Smooth muscle cell of the brain vasculature (primary cell): Measurements from ENCODE around the gene TTC17.
A peak's percentile ranks its signal among the peaks of the same experiment; 100 is the strongest.
"Not testable (repeated sequence)": the region's sequence is repeated elsewhere in the genome, so short reads cannot be mapped to it uniquely, and the experiment has no call there.

Experiments used
- DNase-seq: peaks from one replicate; pipeline ENCODE4 v3.0.0-alpha.2; 2012; ENCODE audit warnings: low read depth, low spot score

TTC17 gene

GRCh38 chr11:43384393-43384792 lies 25.7 kb downstream of the TTC17 start:
- DNase-seq = no peak

GRCh38 chr11:43392713-43393112 lies 34.0 kb downstream of the TTC17 start:
- DNase-seq = no peak

GRCh38 chr11:43393765-43394355 lies 35.1 kb downstream of the TTC17 start:
- DNase-seq = no peak

- DNase-seq = no peak
Observed at GRCh38 chr11:43396617-43397016, 37.9 kb downstream of the TTC17 start.

GRCh38 chr11:43397251-43397650 lies 38.5 kb downstream of the TTC17 start:
- no peak for DNase-seq

GRCh38 chr11:43399983-43400630 lies 41.4 kb downstream of the TTC17 start:
- no peak for DNase-seq

DNA sequence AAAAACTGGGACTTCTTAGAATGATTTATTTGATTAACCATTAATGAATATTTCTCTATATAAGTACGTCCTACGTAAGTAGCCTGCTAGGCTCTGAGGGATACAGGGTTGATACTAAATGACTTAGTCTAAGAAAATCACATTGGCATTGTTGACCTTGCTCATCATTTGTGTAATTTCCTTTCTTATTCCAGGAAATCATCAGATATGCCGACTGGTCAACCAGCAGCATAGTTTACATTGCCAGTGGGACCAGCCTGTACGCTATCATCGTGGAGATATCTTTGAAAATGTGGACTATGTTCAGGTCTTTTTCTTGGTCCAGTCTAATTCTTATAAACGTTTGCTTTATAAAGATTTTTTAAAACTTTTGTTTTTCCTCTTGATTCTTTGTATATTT lies 42.5 kb downstream of the TTC17 start:
- DNase-seq = no peak

- DNase-seq = not testable (repeated sequence)
Observed at GRCh38 chr11:43401811-43402210, 43.1 kb downstream of the TTC17 start.

- DNase-seq = no peak
Observed at GRCh38 chr11:43403357-43404231, 44.9 kb downstream of the TTC17 start.

DNA sequence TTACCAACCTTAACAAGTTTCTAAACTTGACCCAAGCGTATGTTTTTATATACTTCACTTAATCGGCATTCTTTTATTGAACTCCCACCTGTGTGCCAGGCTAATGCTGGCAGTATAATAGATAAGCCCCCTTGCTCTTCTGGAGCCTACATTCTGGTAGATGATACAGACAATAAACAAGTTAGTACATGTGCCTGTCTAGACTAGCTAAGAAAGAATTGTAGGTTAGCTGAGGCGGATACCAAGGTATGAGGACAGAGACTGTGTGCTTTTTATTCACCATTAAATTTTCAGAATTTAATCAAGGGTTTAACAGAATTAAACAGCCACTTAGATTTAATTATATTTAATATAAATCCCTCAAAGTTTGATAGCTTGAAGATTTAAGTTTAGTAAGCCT lies 45.7 kb downstream of the TTC17 start:
- DNase-seq = no peak

GRCh38 chr11:43404836-43405479 lies 46.2 kb downstream of the TTC17 start:
- DNase-seq = no peak

DNA sequence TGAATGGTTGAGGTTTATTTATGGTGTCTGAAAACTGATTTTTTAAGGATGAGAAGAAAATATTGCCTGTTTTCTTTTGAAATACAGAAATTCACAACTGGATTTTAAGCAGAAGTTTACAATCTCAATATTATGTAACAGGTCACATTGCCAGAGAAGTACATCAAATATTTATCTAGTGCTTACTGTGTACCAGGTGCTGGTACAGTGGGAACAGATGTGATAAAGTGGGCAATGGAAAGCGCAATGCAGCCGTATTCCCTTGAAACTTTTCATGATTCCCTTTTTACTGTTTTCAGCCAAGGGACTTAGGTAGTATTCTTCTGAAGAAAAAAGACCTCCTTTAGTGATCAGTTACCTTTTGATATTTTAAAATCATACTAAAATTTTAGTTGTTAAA lies 49.6 kb downstream of the TTC17 start:
- no peak for DNase-seq

DNA sequence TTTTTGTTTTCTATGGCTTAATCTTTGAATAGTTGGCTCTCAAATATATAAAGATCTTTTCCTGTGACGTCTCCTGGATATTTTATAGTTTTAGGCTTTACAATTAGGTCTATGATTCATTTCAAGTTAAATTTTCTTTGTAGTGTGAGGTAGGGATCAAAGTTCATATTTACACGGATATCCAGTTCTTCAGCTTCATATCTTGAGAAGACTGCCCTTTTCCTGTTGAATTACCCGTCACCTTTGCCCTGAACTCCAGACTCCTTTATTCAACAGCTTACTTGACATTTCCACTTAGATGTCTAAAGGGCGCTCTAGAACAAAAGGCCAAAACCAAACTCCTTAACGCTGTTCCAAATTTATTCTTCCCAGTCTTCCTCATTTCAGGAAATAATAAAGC lies 51.7 kb downstream of the TTC17 start:
- DNase-seq = no peak

DNA sequence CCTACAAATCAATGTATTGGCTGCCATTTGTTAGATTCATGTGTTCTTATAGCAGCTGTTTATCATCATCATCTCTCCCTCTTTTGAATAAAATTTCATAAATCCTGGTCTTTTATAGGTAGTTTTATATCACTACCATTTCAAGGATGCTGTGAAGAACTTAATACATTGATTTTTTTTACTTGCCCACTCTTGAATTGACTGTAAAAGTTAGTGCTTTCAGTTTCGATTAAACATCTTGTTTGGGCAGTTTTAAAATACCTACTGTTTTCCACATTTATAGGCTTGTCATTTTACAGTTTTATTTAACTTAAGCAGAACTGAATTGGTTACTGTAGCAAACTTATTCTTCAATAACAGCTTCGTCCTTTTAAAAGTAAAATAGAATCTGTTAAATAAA lies 59.5 kb downstream of the TTC17 start:
- DNase-seq = no peak

DNA sequence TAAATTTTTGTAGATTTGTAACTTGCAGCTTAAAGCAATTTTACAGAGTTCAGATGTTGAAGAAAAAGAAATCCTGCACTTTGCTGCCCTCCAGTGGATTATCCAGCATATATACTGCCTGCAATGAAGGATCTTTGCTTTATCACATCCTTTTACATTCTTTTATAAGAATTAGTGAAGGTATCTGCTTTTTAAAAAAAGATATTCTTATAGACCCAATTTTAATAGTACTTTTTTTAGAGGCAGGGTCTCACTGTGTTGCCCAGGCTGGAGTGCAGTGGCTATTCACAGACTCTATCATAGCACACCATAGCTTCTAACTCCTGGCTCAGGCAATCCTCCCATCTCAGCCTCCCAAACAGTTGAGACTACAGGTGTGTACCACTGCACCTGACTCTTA lies 60.7 kb downstream of the TTC17 start:
- peak; percentile 12 for DNase-seq

DNA sequence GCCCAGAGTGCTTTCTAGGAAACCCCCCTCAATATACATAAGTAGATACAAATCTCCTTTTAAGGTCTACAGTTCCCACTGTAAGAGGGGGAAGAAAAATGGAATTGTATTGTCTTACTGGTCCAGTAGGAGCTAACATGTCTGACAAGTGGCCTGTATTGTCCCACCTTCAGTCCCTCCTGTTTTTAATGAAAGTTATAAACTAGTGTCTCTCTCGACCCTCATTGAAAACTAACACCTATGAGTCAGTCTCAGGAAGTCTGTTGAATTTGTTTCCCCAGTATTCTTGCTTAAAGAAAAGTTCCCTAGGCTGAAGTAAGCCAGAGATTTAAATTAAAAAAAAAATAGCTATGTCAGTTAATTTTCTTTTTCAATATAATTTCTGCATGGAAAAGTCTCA lies 69.3 kb downstream of the TTC17 start:
- DNase-seq = no peak

GRCh38 chr11:43430916-43431315 lies 72.2 kb downstream of the TTC17 start:
- not testable (repeated sequence) for DNase-seq

DNA sequence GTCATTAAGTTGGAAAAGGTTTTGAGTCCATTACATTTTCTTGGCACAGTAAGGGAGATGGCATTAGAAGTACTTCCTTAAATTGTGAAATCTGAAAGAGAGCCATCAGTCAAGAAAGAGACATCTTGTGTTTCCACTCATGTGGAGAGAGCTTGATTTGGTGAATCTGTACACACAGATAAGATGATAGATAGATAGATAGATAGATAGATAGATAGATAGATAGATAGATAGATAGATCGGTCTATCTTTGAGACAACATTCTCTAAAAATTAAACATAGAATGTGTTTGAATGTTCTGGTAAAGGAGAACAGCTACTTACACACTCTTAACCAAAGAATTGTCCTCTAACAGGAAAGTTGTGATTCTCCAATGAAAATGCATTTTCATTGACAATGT lies 76.2 kb downstream of the TTC17 start:
- no peak for DNase-seq

GRCh38 chr11:43440486-43440885 lies 81.8 kb downstream of the TTC17 start:
- DNase-seq = no peak

- no peak for DNase-seq
Observed at GRCh38 chr11:43443811-43444210, 85.1 kb downstream of the TTC17 start.

- no peak for DNase-seq
Observed at GRCh38 chr11:43447151-43447550, 88.4 kb downstream of the TTC17 start.

- DNase-seq = no peak
Observed at GRCh38 chr11:43458486-43458885, 99.8 kb downstream of the TTC17 start.
